T-helper 2 cell treated with Interferon-gamma antibody and Interleukin-4, amounts not matched to agents 5 μg/mL and 100 μg/mL, for 36 hours (primary cell): ENCODE measurements around the gene SCRN2.

Source experiments
- DNase-seq: peaks from one replicate; pipeline ENCODE4 v3.0.0; 2021; ENCODE audit warnings: low spot score
- H3K27ac Mint-ChIP-seq: one replicate; pipeline ENCODE4 v1.8.0; 2021; ENCODE audit warnings: mild to moderate bottlenecking, mixed read lengths
- H3K27me3 Mint-ChIP-seq: one replicate; pipeline ENCODE4 v1.8.0; 2021; ENCODE audit warnings: low read depth, mixed read lengths
- H3K36me3 Mint-ChIP-seq: one replicate; pipeline ENCODE4 v1.8.0; 2021; ENCODE audit warnings: low read depth, mixed read lengths
- H3K4me1 Mint-ChIP-seq: one replicate; pipeline ENCODE4 v1.8.0; 2021; ENCODE audit warnings: low read depth, mixed read lengths
- H3K4me3 Mint-ChIP-seq: one replicate; pipeline ENCODE4 v1.8.0; 2022; ENCODE audit warnings: mild to moderate bottlenecking, moderate library complexity, mixed read lengths
- H3K9me3 Mint-ChIP-seq: one replicate; pipeline ENCODE4 v1.8.0; 2021; ENCODE audit warnings: mixed read lengths

The SCRN2 gene

DNA sequence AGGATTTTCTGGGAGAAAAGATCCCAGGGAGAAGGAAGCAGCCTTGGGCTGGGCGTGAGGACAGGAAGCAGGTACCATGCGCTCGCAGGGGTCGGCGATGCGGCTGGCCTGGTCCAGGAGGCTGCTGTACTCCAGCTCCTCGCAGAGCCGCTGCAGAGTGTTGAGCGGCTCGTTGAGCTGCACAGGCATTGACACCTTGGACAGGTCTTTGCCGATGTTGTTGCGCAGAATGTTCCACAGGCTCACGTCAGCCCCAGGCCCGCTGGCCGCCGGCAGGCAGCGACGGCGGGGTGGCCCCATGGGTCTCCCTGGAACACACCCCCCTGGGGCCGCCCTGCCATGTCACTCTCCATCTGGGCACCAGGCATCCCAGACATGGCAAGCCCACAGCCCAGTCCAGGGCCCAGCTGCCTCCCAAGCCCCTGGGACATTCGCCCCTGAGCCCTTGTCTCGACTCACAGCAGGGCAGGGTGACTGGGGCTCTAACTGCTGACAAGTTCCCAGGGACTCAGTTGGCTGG, 27.5 kb downstream of the SCRN2 start:
- Mint-ChIP-seq H3K9me3 (no peaks in the 10 kb centered on the region), H3K36me3 (peaks cover 32% of the 10 kb centered on the region), H3K27me3 (no peaks in the 10 kb centered on the region), H3K27ac (no peak overlapping the region), H3K4me1 (no peaks in the 10 kb centered on the region), H3K4me3 (no peak overlapping the region)
- DNase-seq, result no peak

GRCh38 chr17:47813077-47813476, 28.0 kb downstream of the SCRN2 start:
- no peaks in the 10 kb centered on the region for H3K4me1 Mint-ChIP-seq
- no peak for DNase-seq
- H3K27ac Mint-ChIP-seq, result no peak overlapping the region
- H3K27me3 Mint-ChIP-seq, result no peaks in the 10 kb centered on the region
- H3K9me3 Mint-ChIP-seq, result no peaks in the 10 kb centered on the region
- peaks cover 34% of the 10 kb centered on the region for H3K36me3 Mint-ChIP-seq
- no peak overlapping the region for H3K4me3 Mint-ChIP-seq

GRCh38 chr17:47812146-47812920, 28.7 kb downstream of the SCRN2 start:
- Mint-ChIP-seq H3K27ac (no peak overlapping the region), H3K9me3 (no peaks in the 10 kb centered on the region), H3K4me1 (no peaks in the 10 kb centered on the region), H3K27me3 (no peaks in the 10 kb centered on the region), H3K4me3 (no peak overlapping the region), H3K36me3 (peaks cover 36% of the 10 kb centered on the region)
- no peak for DNase-seq

DNA sequence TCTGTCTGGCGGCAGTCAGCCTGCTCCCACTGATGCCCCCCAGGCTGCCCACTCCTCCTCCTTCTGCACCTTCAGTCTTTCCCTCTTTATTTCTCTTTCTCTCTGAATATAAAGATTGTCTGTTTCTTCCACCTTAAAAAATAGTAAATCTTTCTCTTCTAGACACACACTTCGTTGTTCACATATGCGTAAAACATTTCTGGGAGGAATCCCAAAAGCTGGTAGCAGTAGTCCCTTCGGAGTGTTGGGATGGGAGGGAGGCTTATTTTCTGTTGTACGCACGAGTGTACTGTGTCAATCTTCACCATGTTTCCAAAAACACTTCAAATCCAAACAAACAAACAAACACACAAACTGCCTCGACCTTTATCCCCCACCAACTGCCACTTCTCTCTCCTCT, 29.4 kb downstream of the SCRN2 start:
- Mint-ChIP-seq H3K36me3 (peaks cover 39% of the 10 kb centered on the region), H3K4me3 (no peak overlapping the region), H3K9me3 (no peaks in the 10 kb centered on the region), H3K4me1 (no peaks in the 10 kb centered on the region), H3K27me3 (no peaks in the 10 kb centered on the region), H3K27ac (no peak overlapping the region)
- no peak for DNase-seq

- Mint-ChIP-seq H3K27ac (no peak overlapping the region), H3K9me3 (no peaks in the 10 kb centered on the region), H3K4me3 (no peak overlapping the region), H3K27me3 (no peaks in the 10 kb centered on the region), H3K4me1 (no peaks in the 10 kb centered on the region), H3K36me3 (peaks cover 38% of the 10 kb centered on the region)
- DNase-seq, result no peak
Observed at GRCh38 chr17:47810901-47811635, 30.0 kb downstream of the SCRN2 start.

DNA sequence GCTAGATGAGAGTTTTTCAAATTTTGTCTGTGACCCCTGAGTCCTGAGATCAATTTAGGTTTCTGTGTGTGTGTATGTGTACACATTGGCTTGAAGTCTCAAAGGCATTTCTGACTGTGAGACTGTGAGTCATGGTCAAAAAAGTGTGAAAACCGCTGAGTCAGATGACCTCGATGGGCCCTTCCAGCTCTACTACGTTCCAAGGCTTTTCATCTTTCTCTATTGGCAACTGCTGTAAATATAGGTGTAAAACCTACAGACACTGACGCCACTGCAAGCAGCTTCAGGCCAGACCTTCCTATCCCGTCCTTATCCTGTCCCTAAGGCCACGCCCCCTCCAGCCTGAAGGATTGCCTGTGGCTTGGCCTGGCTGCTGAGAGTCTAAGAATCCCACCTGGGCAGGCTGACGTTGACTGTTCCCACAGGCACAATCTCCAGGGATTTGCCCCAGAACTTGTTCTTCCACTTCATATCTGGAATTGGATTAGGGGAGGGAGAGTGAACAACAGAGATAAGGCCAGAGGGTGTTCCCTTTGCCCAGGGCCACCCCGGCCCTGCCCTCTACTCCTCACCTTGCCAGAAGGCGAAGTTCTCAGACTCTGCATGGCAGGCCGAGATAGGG, 30.8 kb downstream of the SCRN2 start:
- no peaks in the 10 kb centered on the region for H3K9me3 Mint-ChIP-seq
- no peaks in the 10 kb centered on the region for H3K27me3 Mint-ChIP-seq
- H3K36me3 Mint-ChIP-seq, result peaks cover 36% of the 10 kb centered on the region
- no peak overlapping the region for H3K4me3 Mint-ChIP-seq
- no peak for DNase-seq
- no peaks in the 10 kb centered on the region for H3K4me1 Mint-ChIP-seq
- H3K27ac Mint-ChIP-seq, result no peak overlapping the region

DNA sequence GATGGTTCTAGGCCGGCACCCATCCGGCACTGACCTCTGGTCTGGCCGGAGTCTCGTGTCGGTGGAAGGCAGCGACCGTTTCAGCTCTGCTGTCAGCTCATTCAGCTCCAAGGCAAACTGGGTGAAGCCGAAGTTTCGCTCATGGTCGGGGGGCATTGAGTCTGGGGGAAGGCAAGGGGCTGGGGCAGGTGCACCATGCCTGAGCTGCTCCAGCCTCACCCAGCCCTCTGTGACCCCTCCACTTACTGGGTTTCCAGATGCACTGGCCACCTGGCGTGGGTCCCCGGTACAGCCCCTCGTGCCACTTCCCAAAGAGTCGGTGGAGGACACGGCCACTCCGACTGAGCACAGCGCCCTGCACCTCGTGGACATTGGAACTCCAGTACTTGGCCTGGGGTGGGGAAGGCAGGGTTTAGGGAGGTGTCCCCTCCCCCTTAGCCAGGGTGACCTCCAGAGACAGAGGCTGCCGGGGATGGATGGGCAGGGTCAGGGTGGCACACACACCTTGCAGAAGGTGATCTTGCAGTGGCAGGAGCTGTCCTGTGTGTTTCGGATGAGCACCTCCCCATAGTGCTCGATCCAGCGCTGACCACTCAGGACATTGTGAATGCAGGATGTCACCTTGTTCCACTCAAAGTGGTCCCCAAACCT, 32.1 kb downstream of the SCRN2 start:
- Mint-ChIP-seq H3K4me3 (no peak overlapping the region), H3K9me3 (no peaks in the 10 kb centered on the region), H3K27ac (no peak overlapping the region), H3K4me1 (no peaks in the 10 kb centered on the region), H3K36me3 (peaks cover 33% of the 10 kb centered on the region), H3K27me3 (peaks cover 2% of the 10 kb centered on the region)
- DNase-seq, result no peak

GRCh38 chr17:47808036-47808829, 32.8 kb downstream of the SCRN2 start:
- DNase-seq, result no peak
- no peak overlapping the region for H3K27ac Mint-ChIP-seq
- H3K36me3 Mint-ChIP-seq, result peaks cover 33% of the 10 kb centered on the region
- H3K4me3 Mint-ChIP-seq, result no peak overlapping the region
- peaks cover 2% of the 10 kb centered on the region for H3K27me3 Mint-ChIP-seq
- H3K9me3 Mint-ChIP-seq, result no peaks in the 10 kb centered on the region
- no peaks in the 10 kb centered on the region for H3K4me1 Mint-ChIP-seq

- Mint-ChIP-seq H3K4me1 (no peaks in the 10 kb centered on the region), H3K4me3 (no peak overlapping the region), H3K36me3 (peaks cover 28% of the 10 kb centered on the region), H3K9me3 (no peaks in the 10 kb centered on the region), H3K27me3 (peaks cover 2% of the 10 kb centered on the region), H3K27ac (no peak overlapping the region)
- no peak for DNase-seq
Observed at GRCh38 chr17:47807421-47807820, 33.7 kb downstream of the SCRN2 start.

GRCh38 chr17:47806913-47807255, 34.2 kb downstream of the SCRN2 start:
- Mint-ChIP-seq H3K27ac (no peak overlapping the region), H3K27me3 (peaks cover 2% of the 10 kb centered on the region), H3K9me3 (no peaks in the 10 kb centered on the region), H3K4me3 (no peak overlapping the region), H3K4me1 (no peaks in the 10 kb centered on the region), H3K36me3 (peaks cover 26% of the 10 kb centered on the region)
- DNase-seq, result no peak

DNA sequence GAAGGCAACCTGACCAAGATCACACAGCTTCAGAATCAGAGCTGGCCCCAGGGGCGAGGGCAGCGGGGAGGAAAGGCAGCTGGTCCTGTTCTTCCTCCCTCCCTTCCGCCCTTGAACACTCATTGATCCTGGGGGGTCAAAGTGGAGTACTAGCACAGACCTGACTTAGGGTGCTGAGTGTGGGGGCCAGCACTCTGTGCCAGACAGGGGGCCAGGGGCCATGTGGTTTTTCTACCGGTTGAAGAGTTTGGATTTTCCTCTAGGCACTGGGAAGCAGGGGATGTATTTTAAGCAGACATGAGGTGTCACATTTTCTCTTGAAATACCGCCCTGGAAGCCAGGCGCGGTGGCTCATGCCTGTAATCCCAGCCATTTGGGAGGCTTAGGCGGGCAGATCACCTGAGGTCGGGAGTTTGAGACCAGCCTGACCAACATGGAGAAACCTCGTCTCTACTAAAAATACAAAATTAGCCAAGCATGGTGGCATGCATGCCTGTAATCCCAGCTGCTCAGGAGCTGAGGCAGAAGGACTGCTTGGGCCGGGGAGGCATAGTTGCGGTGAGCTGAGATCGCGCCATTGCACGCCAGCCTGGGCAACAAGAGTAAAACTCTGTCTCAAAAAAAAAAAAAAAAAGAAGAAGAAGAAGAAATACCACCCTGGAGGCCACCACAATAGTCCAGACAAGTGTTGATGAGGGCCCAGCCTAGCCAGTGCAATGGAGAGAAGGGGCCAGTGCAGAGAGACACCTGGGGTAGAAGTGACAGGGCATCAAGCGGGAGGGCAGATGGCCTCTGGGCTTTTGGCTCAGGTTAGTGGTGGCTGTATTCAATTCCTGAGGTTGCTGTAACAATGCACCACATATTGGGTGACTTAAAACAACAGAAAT, 34.8 kb downstream of the SCRN2 start:
- H3K4me1 Mint-ChIP-seq, result no peaks in the 10 kb centered on the region
- peaks cover 21% of the 10 kb centered on the region for H3K36me3 Mint-ChIP-seq
- H3K9me3 Mint-ChIP-seq, result no peaks in the 10 kb centered on the region
- H3K27ac Mint-ChIP-seq, result no peak overlapping the region
- H3K27me3 Mint-ChIP-seq, result peaks cover 2% of the 10 kb centered on the region
- no peak for DNase-seq
- H3K4me3 Mint-ChIP-seq, result no peak overlapping the region

GRCh38 chr17:47804461-47804860, 36.6 kb downstream of the SCRN2 start:
- H3K27me3 Mint-ChIP-seq, result peaks cover 2% of the 10 kb centered on the region
- DNase-seq, result no peak
- peaks cover 14% of the 10 kb centered on the region for H3K36me3 Mint-ChIP-seq
- no peak overlapping the region for H3K4me3 Mint-ChIP-seq
- H3K4me1 Mint-ChIP-seq, result no peaks in the 10 kb centered on the region
- no peaks in the 10 kb centered on the region for H3K9me3 Mint-ChIP-seq
- H3K27ac Mint-ChIP-seq, result no peak overlapping the region
